NCI-H1694 treated with DMSO at 0.1 percent for 48 hours (cell line): ENCODE results near the gene PIGB.
A peak's percentile ranks its signal among the peaks of the same experiment; 100 is the strongest.
"Not testable (repeated sequence)": the region's sequence is repeated elsewhere in the genome, so short reads cannot be mapped to it uniquely, and the experiment has no call there.

ENCODE experiments used
- DNase-seq: peaks from one replicate; lab custom pipeline; 2025; lab: John Stamatoyannopoulos, UW

PIGB gene

GRCh38 chr15:55302801-55303200 lies 16.2 kb upstream of the PIGB start:
- DNase-seq = not testable (repeated sequence)

GRCh38 chr15:55319537-55320237 lies 665 bp downstream of the PIGB start:
- no peak for DNase-seq

- DNase-seq = no peak
Observed at GRCh38 chr15:55320238-55320550, 1.2 kb downstream of the PIGB start.

- DNase-seq = no peak
Observed at GRCh38 chr15:55320963-55321362, 1.9 kb downstream of the PIGB start.

GRCh38 chr15:55322467-55322866 lies 3.4 kb downstream of the PIGB start:
- no peak for DNase-seq

- no peak for DNase-seq
Observed at GRCh38 chr15:55327387-55327786, 8.4 kb downstream of the PIGB start.

- DNase-seq = no peak
Observed at GRCh38 chr15:55334371-55334770, 15.3 kb downstream of the PIGB start.

- no peak for DNase-seq
Observed at GRCh38 chr15:55334997-55335396, 16.0 kb downstream of the PIGB start.

- no peak for DNase-seq
Observed at GRCh38 chr15:55337160-55337559, 18.1 kb downstream of the PIGB start.

GRCh38 chr15:55343168-55343567 lies 24.1 kb downstream of the PIGB start:
- peak; percentile 30 for DNase-seq

- no peak for DNase-seq
Observed at GRCh38 chr15:55344206-55344605, 25.2 kb downstream of the PIGB start.

- no peak for DNase-seq
Observed at GRCh38 chr15:55348281-55348778, 29.3 kb downstream of the PIGB start.

GRCh38 chr15:55349282-55349681 lies 30.3 kb downstream of the PIGB start:
- no peak for DNase-seq

GRCh38 chr15:55353025-55353424 lies 34.0 kb downstream of the PIGB start:
- no peak for DNase-seq

- no peak for DNase-seq
Observed at GRCh38 chr15:55356985-55357585, 38.1 kb downstream of the PIGB start.

GRCh38 chr15:55357774-55358173 lies 38.8 kb downstream of the PIGB start:
- no peak for DNase-seq

GRCh38 chr15:55358471-55358870 lies 39.4 kb downstream of the PIGB start:
- DNase-seq = no peak

GRCh38 chr15:55360256-55360655 lies 41.2 kb downstream of the PIGB start:
- DNase-seq = no peak

GRCh38 chr15:55361048-55361447 lies 42.0 kb downstream of the PIGB start:
- no peak for DNase-seq

- no peak for DNase-seq
Observed at GRCh38 chr15:55362641-55363040, 43.6 kb downstream of the PIGB start.

- no peak for DNase-seq
Observed at GRCh38 chr15:55366981-55367380, 48.0 kb downstream of the PIGB start.

GRCh38 chr15:55372701-55373440 lies 53.8 kb downstream of the PIGB start:
- DNase-seq = no peak

GRCh38 chr15:55379095-55379494 lies 60.1 kb downstream of the PIGB start:
- DNase-seq = no peak
